Measurements from ENCODE around the gene DMD.
"Not testable (repeated sequence)": the region's sequence is repeated elsewhere in the genome, so short reads cannot be mapped to it uniquely, and the experiment has no call there.

DMD gene

DNA sequence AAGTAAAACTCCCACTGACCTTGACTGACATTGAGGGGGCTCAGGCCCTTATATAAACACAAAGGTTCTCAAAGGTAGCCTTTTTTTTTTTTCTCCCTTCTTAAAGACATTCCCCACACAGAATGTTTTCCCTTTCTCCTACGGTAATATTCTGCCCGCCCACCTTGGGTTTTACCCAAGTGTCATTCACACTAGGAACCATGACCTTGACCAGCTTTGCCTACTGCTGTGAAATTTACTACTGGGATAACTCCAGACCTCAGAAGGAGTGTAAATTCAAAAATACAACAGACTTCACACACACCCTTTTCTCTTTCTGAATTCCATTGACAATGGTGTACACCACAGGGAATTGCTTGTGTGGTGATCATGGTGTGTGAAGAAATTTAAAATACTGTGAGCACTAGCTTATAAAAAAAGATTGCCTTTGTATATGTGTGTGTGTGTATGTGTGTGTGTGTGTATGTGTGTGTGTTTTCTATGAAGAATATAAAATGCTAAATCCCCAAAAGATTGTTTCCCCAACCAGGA is 1550.0 kb downstream of the DMD start:
- DNase-seq, result no peak

DNA sequence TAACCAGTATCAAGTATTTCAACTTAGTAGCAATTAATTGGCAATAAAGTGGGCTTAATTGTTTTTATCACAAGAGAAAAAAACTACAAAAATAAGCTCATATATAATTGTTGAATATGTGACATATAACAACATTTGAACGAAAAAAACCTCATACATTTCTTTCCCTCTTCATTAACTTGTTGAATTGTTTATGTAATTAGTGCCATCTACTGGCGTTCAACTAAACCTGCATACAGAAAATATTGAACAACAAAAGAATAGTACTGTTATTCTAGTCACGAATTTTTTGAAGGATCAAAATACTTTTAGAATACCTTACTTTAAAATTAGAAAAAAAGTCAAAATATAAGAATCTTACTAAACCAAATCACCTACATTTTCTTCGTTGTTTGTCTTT is 1553.0 kb downstream of the DMD start:
- DNase-seq, result no peak

DNA sequence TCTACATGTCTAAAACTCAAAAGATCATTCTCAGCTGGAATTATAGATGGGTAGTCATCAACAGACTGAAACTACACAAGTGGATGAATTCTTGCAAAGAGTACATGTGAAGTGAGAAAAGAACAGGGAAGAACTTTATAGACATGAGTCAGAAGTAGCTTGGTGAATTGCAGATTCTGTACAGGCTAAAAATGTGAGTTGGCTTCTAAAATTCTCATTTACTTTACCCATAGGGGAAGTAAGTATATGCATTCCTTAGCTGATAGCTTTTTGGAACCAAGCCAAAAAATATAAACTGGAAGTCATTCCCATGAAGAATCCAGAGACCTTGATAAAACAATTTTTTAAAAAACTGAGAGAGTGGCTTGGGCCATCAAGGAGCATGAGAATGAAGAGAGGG is 1555.3 kb downstream of the DMD start:
- DNase-seq, result no peak

DNA sequence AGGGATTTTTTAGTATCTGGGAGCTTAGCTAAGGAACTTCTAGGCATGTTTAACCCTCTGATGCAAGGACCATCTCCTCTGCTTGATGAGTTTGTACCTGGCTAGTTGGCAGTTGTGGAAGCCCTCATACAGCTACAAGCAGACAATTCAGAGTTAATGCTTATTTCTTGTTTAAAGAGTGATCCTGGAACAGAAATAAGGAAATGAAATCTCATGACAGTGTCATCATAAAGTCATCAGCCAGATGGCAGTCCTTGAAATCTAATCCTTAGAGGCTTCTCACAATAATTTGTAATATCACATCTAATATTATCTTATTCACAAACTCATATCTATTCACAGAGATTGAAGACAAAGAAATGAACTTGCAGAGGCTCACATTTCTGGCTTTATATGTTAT is 1557.9 kb downstream of the DMD start:
- DNase-seq, result no peak

DNA sequence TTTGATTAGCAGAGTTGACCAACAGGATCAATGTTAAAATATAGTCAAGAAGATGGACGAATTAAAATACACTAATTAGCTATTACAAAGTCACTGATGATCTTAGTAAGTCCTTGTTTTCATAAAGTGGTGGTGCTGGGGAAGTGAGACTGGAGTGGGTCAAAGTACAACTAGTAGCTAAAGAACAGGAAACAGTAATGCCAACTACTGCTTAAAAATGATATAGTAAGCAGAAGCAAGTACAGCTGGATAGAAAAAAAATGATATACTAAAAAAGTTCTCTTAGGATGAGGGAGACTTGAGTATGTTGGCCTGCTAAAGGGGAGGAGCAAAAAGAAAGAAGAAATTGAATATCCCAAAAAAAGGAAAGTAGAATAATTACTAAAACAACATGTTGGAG is 1558.7 kb downstream of the DMD start:
- DNase-seq, result no peak

DNA sequence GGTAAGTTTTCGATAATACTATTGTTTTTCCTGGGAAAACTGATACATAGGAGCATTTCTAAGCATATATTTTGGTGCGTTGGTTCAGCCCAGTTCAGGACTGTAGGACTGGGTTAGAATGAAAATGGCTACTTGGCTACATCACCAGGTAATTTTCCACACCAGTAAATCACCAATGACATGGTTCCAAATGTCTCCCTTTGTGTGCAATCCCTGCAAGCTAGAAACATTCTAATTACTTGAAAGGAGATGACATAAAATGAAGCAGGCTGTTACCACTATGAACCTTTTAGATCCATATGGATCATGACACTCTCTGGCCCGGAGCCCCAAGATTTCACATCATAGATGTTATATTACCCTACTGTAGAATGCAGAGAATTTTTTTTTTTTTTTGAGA is 1562.1 kb downstream of the DMD start:
- no peak for DNase-seq

DNA sequence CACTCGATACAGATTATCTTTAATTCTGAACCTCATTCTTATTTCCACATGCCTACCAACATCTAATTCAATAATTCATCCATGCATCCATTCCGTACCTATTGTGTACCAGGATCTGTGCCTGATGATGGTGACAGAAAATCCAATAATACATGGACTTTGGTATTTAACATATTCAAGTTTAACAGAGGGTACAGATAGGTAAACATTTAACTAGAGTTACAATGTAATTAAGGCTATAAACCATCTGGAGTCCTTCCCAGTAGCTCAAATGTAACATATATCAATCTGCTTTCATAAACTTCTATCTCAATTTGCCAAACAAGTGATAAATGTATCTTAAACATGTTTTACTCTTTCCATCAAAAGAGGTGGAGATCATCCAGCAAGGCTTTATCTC is 1578.0 kb downstream of the DMD start:
- no peak for DNase-seq

DNA sequence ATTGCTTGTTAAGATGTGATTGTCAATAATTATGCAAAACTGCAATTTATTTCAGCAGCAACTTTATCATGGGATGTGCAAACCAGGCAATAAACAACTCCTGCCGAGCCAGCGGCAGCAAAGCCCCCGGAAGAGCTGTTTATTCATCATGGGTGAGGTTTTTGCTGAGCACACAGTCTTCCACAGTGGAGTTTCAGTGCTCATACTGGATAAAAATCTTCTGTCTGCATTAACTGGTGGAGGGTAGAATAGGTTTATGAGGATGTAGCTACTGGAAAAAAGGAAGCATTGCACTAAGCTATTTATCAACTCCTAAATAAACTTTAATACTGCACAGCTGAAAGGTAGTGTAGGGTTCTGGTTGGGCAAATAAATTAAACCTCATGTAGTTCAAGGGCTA is 1582.2 kb downstream of the DMD start:
- no peak for DNase-seq

DNA sequence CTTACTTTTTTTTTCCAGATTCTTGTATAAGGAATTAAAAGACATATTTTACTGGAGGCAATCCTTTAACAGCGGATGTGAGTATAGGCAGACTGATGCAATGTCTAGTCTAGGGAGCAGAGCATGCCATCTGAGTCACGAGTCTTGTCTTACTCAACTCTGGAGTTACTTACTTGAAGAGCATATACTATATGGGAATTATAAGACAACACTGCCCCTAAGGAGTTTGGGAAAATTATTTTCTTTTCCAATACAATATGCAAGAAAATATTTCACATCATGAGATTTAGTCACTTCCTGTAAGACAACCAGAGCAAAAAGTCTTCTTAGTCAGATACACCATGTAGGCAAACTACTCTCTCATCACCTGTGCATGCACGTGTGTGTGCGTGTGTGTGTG is 1602.2 kb downstream of the DMD start:
- DNase-seq, result no peak

DNA sequence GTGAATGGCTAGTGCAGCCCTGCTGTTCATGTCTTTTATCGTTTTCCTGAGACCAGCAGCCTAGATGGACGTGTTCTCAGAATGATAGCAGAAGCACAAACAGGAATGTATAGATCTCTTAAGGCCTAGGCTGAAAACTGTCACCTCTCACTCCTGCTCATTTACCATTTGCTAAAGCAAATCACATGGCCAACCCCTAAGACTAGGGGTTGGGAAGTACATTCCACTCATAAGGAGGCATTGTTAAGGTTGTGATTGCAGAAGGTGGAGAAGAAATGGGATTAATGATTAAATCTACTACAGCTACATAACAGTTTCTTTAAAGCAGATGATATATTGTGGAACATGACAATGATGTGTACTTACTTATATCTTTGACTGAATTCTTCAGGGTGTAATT is 1602.7 kb downstream of the DMD start:
- no peak for DNase-seq

DNA sequence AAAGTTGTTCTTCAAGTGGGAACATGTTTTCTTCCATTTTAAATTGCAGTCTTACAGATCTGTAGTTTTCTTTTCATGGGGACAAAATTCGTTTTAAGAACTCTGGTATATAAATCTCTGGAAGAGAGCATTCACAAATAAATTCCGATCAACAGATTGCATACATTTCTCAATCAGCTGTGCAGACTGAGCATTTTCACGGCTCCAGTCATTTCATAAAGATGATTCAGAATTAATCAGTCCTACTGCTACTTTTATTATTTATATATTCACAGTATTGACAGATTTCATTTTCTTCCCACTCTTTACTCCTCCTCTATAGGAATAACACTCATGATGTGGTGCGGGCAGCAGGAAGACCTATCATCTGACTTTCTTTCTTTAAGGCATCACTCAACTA is 1604.6 kb downstream of the DMD start:
- no peak for DNase-seq

DNA sequence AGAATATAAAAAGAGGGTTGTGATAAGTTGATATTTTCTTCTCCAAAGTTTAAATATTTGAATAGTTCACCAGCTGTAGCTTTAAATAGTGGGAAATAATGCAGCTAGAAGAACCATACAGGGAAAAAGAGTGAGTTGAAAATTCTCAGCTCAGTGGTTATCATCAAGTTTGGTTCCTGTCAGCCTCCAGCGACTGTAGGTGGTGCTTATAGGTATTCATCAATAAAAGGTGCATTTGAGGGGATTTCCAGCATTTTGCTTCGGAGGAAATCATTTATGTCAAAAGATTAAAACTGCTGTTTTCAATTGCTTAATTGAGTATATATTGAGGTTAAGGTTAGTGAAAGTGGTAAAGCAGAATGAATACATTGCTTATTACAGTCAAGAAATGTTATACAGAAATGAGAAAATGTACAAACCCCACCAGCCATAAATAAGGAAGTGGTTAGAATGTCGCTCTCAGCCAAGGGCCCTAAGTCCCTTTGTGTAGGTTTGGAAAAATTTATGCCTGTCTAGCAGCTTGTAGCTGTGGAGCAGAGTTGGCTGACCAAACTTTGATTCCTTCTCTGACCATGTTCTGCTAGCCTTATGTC is 1606.6 kb downstream of the DMD start:
- DNase-seq, result no peak

DNA sequence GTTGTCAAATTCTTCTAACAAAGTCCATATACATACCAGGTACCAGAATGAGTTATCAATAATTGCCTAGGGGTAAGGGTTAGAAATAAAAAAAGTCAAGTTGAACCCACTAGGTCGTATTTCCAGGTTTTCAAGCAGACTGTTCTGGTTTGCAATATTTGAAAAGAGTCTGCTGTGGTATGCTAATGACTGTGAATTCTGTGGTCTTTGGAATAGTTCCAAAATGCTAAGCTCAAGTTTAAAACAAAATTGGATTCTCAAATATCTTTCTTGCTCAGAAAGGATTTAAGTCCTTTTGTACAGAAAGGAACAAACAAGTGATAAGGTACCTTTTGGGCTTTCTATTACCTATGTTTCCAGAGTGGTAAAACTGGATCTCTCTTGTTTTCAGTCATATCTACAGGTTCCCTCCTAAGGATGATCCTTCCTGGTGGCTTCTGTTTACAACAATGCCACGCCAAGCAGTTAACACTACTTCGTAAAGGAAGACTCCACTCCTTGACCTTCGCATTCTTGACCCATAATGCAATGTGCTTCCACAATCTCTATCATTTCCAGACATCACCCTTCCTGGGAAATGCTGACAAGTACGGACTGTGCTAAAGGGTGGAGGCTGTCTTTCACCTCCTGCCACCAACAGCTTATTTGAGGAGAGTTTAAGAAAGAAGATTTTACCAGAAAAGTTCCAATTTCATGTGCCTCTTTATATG is 1607.8 kb downstream of the DMD start:
- DNase-seq, result no peak

DNA sequence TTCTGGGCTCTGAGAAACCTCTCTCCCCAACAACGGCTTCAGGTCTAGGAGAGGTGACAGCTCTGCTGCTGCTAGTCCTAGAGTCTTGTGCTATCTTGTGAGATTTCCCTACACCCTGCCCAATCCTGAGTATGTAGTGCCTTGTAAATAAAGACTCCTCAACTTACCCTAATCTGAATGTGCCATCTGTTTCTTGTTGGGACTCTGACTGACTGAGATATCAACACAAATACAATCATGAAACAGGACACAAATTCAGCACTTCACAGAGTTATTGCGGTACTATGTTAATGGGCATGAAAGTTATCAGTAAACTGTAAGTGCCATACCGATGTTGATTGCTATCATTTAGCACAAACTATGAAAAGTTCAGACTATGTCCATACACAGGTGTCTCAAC is 1610.5 kb downstream of the DMD start:
- no peak for DNase-seq

DNA sequence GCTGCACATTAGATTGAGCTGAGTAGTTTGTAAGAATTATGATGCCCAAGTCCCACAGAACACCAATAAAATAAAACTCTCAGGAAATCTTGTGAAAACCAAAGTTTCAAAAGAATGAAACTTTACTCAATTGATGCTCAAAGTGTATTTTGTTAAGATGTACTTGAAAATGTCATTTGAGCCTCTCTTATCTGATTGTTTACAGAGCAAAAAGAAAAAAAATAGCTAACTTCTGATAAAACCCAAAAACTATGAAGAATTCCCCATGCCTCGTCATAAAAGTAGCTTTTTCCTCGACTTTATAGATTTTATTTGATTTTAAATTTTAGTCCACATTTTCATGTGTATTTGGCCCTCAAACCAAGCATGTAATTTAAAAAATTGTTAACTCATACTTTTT is 1618.0 kb downstream of the DMD start:
- no peak for DNase-seq

DNA sequence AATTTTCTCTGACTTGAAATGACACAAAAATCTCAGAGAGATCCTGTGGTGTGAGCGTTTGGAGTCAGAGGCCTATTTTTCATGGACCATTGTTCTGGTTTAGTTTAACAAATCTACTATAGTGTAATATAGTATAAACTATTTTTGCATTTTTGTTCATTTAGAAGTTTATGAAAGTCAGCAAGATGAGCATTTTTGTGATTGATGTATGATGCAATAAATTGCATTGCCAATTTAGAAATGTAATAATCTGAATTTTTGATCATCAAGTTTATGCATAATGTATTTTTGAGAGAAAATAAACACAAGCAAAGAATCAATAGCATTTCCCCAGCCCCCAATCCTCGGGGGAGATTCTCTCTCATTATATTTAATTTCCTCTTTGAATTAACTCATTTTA is 1620.0 kb downstream of the DMD start:
- DNase-seq, result no peak

DNA sequence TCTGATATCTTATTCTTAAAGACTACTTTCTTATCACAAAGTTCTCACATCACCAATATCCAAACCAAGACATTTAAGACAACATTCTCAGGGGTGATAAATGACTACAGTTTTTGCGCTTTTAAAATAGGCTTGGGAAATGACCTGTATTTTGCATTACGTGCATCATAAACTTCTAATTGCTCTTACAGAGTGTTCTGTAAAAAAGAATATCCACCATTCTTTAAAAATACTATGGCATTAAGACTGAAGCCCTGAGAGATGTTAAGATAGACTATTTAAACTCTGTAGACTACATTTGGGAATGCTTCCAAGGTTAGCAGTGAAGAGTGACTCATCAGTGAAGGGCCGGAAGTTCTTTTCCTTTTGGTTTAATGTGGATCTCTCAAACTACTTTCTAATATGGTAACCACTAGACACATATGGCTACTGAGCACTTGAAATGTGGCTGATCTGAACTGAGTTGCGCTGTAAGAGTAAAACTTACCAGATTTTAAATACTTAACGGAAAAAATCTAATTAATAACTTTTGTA is 1620.7 kb downstream of the DMD start:
- no peak for DNase-seq

DNA sequence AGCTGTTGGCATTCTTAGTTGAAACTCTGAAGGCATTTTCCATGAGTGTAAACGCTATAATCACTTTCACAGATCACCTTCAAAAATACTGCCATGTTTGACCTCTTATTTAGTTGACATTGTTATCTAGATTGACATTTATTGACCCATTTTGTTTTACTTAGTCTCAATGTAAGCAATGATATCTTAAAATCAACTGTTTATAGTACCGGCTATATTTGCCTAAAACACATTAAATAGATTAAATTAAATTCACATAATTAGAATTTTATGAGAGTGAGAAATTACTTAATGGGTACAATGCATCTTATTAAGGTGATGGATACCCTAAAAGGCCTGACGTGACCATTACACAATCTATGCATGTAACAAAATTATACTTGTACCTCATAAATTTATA is 1621.8 kb downstream of the DMD start:
- DNase-seq, result no peak

DNA sequence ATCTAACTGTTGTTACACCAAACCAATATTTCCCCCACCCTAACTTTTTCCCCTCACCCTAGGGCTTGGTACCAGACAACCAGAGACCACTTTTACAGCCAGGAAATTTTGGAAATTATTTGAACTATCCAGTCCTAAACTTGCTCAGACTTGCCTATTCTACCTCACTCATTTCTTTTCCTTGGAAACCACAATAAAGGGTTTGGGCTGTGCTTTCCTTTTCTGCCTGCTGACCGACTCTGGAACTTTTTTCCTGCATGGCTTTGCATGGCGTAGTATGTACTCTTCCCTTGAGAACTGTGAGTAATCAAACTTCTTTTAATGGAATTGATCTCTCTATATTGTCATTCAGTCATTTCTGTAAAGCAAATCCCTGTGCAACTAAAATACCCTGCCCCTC is 1623.0 kb downstream of the DMD start:
- no peak for DNase-seq

DNA sequence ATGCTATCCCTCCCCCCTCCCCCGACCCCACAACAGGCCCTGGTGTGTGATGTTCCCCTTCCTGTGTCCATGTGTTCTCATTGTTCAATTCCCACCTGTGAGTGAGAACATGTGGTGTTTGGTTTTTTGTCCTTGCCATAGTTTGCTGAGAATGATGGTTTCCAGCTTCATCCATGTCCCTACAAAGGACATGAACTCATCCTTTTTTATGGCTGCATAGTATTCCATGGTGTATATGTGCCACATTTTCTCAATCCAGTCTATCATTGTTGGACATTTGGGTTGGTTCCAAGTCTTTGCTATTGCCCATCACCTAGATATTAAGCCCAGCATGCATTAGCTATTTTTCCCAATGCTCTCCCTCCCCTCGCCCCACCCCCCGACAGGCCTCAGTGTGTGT is 1627.5 kb downstream of the DMD start:
- DNase-seq, result not testable (repeated sequence)

DNA sequence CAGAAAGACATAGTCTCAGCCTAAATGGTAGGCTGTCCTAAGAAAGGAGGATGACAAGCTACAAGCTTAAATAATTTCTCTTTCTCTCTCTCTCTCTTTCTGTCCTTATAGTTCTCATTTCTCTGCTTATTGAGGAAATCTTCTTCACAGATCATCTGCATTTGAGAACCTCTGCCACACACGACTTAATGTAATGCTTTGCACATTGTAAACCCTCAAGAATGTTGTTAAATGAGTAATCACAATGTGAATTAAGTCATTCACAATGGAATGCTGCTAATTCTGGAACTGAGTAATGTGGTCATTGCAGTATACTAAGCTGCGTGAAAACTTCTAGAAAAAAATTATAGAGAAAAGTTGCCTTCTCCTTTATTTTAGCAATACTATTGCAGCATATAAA is 1630.6 kb downstream of the DMD start:
- no peak for DNase-seq

DNA sequence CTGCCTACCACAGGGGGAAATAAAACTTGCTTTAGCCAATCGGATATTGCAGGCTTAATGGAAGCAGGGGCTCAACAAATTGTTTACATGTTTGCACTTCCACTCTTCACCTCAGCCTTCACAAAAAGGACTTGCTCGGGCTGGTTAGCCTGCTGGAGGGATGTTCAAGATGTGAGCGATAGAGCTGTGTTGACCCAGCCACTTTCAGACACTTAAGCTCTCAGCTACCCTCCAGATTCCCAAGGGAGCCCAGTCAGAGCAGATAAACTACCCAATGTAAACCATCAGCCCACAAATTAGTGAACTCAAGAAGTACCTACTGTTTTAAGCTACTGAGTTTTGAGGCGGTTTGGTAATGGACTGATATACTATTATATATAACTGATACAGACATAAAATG is 1631.1 kb downstream of the DMD start:
- DNase-seq, result no peak

DNA sequence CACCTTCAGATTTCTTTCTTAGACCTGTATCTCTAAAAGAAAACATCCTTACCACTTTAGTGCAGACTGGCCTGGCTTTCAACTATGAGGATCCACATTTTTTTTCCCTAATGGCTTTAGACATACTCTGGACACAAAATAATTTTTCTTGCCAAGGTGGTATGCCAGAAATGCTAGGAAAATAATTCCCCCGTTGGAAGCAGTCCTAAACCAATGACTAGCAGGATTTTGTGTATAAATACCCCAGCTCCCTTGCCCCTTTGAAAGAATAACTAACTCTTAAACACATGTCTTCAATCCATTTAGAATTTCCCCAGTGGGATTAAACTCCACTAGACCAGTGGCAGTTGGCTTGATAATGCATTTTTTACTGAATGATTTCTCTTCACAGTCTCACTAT is 1639.0 kb downstream of the DMD start:
- DNase-seq, result no peak

DNA sequence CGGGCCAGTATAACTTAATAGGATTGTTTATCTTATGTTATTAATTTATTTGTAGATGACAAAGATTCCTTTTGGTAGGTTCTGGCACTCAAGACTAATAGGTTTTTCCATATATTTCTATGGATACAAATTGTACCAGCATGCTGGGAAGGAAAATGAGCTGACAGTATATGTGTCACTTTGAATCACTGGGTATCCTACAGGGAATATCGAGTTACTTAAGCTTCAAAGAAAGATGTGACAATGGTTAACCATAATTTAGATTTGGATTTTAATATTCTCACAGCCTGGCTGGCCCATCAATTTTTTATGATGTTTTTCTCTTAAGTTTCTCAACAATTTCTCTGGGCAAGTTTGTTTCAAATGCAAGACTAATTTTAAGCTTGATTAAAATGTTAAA is 1640.7 kb downstream of the DMD start:
- DNase-seq, result no peak

DNA sequence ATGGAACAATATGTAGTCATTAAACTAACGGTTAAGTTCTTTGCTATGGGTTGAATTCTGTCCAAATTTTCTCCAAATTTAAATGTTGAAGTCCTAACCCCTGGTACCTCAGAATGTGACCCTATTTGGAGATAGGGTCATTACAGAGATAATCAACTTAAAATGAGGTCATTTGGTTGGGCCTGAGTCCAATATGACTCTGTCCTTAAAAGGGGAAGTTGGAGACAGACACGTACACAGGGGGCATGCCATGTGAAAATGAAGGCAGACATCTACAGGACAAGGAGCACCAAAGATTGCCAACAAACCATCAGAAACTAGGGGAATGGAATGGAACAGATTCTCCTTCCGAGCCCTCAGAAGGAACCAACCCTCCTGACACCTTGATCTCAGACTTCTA is 1647.6 kb downstream of the DMD start:
- DNase-seq, result no peak
